HepG2 (cell line): Measurements from ENCODE around the gene DPH3. TPM values are rescaled to one million over a fixed set of nuclear protein-coding genes. Genes with fewer than 3 reads are reported as not detected.

Source experiments
- ESRRA ChIP-seq: sonication (generic); formaldehyde crosslinking; IDR thresholded peaks from 2 replicates; pipeline ENCODE4 v1.5.1; 2020; ENCODE audit warnings: mild to moderate bottlenecking, low read depth, missing genetic modification reagents
- MYC ChIP-seq: sonication (generic); formaldehyde crosslinking; IDR thresholded peaks from 2 replicates; pipeline ENCODE4 v1.9.0; 2021; ENCODE audit warnings: missing genetic modification reagents, borderline replicate concordance
- NPAS2 ChIP-seq: sonication (generic); formaldehyde crosslinking; IDR thresholded peaks from 2 replicates; pipeline ENCODE4 v1.8.0; 2022; ENCODE audit warnings: mild to moderate bottlenecking, missing genetic modification reagents, borderline replicate concordance
- NRL ChIP-seq: sonication (generic); formaldehyde crosslinking; IDR thresholded peaks from 2 replicates; pipeline ENCODE4 v1.5.0; 2020; ENCODE audit warnings: missing genetic modification reagents, mild to moderate bottlenecking, moderate library complexity, borderline replicate concordance
- RORA ChIP-seq: sonication (generic); formaldehyde crosslinking; IDR thresholded peaks from 2 replicates; pipeline ENCODE4 v1.5.0; 2020; ENCODE audit warnings: mild to moderate bottlenecking, missing genetic modification reagents, moderate library complexity
- SALL1 ChIP-seq: sonication (generic); formaldehyde crosslinking; IDR thresholded peaks from 2 replicates; pipeline ENCODE4 v1.8.0; 2022; ENCODE audit warnings: mild to moderate bottlenecking, missing genetic modification reagents
- SMAD3 ChIP-seq: sonication (generic); formaldehyde crosslinking; IDR thresholded peaks from 2 replicates; pipeline ENCODE4 v1.4.0; 2020; ENCODE audit warnings: missing genetic modification reagents
- YEATS2 ChIP-seq: sonication (generic); formaldehyde crosslinking; IDR thresholded peaks from 2 replicates; pipeline ENCODE4 v1.4.0; 2020; ENCODE audit warnings: missing genetic modification reagents, borderline replicate concordance
- ZFP82 ChIP-seq: sonication (generic); formaldehyde crosslinking; IDR thresholded peaks from 2 replicates; pipeline ENCODE4 v1.5.1; 2020; ENCODE audit warnings: mild to moderate bottlenecking, missing genetic modification reagents, borderline replicate concordance
- ZNF468 ChIP-seq: sonication (generic); formaldehyde crosslinking; IDR thresholded peaks from 2 replicates; pipeline ENCODE4 v1.8.0; 2022; ENCODE audit warnings: mild to moderate bottlenecking, moderate library complexity, missing genetic modification reagents
- ZNF547 ChIP-seq: sonication (generic); formaldehyde crosslinking; IDR thresholded peaks from 2 replicates; pipeline ENCODE4 v1.5.1; 2020; ENCODE audit warnings: mild to moderate bottlenecking, missing genetic modification reagents
- ZNF564 ChIP-seq: sonication (generic); formaldehyde crosslinking; IDR thresholded peaks from 2 replicates; pipeline ENCODE4 v1.8.1; 2023; ENCODE audit warnings: mild to moderate bottlenecking, missing genetic modification reagents
- ZNF605 ChIP-seq: sonication (generic); formaldehyde crosslinking; IDR thresholded peaks from 2 replicates; pipeline ENCODE4 v1.8.0; 2022; ENCODE audit warnings: mild to moderate bottlenecking, missing genetic modification reagents
- ZNF652 ChIP-seq: IDR thresholded peaks from 2 replicates; pipeline ENCODE4 v1.6.1; 2016; ENCODE audit warnings: low read depth, borderline replicate concordance
- polyA plus RNA-seq, 8 experiments: library from polyadenylated mRNA; depleted of rRNA in 3 of 8; stranded (reverse) in 7 of 8; unstranded in 1 of 8; fragments of >200 nt; fragmentation: Illumina TruSeq in 4 of 8; extraction: Trizol in 4 of 8; gene quantifications; 2 replicates each; pipeline versions ENCODE4 v1.2.1 to v1.2.3, GENCODE V29; 2011 to 2016; ENCODE audit warnings: low read depth in 4 of 8, missing spikeins in 1 of 8, mixed read lengths in 1 of 8; ENCODE audit not compliant: insufficient read depth in 1 of 8
- total RNA-seq, 5 experiments: library from RNA; depleted of rRNA; stranded (reverse); fragments of >200 nt; fragmentation: Illumina TruSeq; extraction: Trizol; gene quantifications; 2 replicates each; pipeline ENCODE4 v1.2.3, GENCODE V29; 2016; ENCODE audit warnings: low read depth in 1 of 5
- TF ChIP-seq, protein P1 (sequence below): sonication (generic); formaldehyde crosslinking; IDR thresholded peaks from 2 replicates; pipeline ENCODE4 v1.8.0; 2022; ENCODE audit warnings: missing genetic modification reagents, low read depth, mild to moderate bottlenecking, borderline replicate concordance
- TF ChIP-seq, protein P2 (sequence below): sonication (generic); formaldehyde crosslinking; IDR thresholded peaks from 2 replicates; pipeline ENCODE4 v1.4.0; 2020; ENCODE audit warnings: missing genetic modification reagents
- TF ChIP-seq, protein P3 (sequence below): sonication (generic); formaldehyde crosslinking; IDR thresholded peaks from 2 replicates; pipeline ENCODE4 v1.4.0; 2020; ENCODE audit warnings: missing genetic modification reagents, mild to moderate bottlenecking, borderline replicate concordance
- TF ChIP-seq, protein P4 (sequence below): sonication (generic); formaldehyde crosslinking; IDR thresholded peaks from 2 replicates; pipeline ENCODE4 v1.4.0; 2020; ENCODE audit warnings: missing genetic modification reagents, mild to moderate bottlenecking, borderline replicate concordance
- TF ChIP-seq, protein P5 (sequence below): sonication (generic); formaldehyde crosslinking; conservative IDR thresholded peaks from 2 replicates; pipeline ENCODE4 v1.4.0; 2020; ENCODE audit warnings: missing genetic modification reagents

DPH3 gene
- total and polyA plus RNA-seq, 2 of the 13 experiments (the other 11 are each of a cell fraction or from before 2014, with no cell fraction given): 18.3 to 21.6 TPM

DNA sequence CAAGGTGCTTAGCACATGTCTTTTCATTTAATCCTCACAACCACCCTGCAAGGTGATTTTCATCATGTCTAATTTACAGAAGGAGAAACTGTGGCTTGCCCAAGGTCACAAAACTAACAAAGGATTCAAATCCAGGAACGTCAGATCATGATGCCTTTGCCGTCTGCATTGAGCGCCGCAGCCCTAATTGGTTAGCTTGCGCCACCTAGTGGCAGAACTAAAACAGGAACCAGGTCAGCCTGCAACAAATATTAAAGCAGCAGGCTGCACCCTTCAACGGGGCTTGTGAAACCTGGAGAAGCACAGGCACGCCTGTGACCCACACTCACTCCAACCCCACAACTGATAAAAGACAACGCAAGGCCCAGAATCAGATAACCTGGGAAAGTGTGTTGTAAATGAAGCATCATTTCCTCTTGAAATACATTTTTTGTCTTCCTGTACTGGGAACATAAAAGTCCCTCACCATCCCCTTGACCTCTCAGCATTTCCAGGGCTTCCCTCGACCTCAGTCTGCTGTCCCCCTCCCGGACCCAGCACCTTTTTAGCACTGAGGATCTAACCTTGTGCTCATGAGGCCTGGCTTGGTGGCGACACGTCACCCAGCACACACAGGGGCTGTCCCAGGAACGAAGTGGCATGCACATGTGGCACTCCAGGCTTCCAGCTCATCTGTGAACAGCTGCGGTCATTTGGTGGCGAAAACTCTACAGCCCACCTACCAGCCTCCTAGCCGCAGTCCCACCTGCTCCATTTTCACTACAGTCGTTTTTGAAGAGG lies 17.3 kb downstream of the DPH3 start (continued):
- TF ChIP-seq, protein P1, sequence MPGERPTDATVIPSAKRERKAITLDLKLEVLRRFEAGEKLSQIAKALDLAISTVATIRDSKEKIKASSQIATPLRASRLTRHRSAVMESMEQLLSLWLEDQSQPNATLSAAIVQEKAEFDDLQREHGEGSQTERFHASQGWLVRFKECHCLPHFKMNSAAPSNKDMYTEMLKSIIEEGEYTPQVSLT (CRISPR knock-in tag): no peak
- TF ChIP-seq ZNF652: peak; percentile 21; the same call in 1 of the 2 replicates
- no peak for TF ChIP-seq ESRRA
- no peak for TF ChIP-seq SMAD3 (CRISPR knock-in tag)
- TF ChIP-seq, protein P2, sequence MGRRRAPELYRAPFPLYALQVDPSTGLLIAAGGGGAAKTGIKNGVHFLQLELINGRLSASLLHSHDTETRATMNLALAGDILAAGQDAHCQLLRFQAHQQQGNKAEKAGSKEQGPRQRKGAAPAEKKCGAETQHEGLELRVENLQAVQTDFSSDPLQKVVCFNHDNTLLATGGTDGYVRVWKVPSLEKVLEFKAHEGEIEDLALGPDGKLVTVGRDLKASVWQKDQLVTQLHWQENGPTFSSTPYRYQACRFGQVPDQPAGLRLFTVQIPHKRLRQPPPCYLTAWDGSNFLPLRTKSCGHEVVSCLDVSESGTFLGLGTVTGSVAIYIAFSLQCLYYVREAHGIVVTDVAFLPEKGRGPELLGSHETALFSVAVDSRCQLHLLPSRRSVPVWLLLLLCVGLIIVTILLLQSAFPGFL (CRISPR knock-in tag): no peak
- TF ChIP-seq, protein P3, sequence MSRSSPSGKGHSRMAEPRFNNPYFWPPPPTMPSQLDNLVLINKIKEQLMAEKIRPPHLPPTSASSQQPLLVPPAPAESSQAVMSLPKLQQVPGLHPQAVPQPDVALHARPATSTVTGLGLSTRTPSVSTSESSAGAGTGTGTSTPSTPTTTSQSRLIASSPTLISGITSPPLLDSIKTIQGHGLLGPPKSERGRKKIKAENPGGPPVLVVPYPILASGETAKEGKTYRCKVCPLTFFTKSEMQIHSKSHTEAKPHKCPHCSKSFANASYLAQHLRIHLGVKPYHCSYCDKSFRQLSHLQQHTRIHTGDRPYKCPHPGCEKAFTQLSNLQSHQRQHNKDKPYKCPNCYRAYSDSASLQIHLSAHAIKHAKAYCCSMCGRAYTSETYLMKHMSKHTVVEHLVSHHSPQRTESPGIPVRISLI (CRISPR knock-in tag): no peak
- no peak for TF ChIP-seq RORA (CRISPR knock-in tag)
- no peak for TF ChIP-seq ZNF547
- no peak for TF ChIP-seq NPAS2 (CRISPR knock-in tag)
- TF ChIP-seq SALL1 (CRISPR knock-in tag): peak; percentile 59
- TF ChIP-seq, protein P4, sequence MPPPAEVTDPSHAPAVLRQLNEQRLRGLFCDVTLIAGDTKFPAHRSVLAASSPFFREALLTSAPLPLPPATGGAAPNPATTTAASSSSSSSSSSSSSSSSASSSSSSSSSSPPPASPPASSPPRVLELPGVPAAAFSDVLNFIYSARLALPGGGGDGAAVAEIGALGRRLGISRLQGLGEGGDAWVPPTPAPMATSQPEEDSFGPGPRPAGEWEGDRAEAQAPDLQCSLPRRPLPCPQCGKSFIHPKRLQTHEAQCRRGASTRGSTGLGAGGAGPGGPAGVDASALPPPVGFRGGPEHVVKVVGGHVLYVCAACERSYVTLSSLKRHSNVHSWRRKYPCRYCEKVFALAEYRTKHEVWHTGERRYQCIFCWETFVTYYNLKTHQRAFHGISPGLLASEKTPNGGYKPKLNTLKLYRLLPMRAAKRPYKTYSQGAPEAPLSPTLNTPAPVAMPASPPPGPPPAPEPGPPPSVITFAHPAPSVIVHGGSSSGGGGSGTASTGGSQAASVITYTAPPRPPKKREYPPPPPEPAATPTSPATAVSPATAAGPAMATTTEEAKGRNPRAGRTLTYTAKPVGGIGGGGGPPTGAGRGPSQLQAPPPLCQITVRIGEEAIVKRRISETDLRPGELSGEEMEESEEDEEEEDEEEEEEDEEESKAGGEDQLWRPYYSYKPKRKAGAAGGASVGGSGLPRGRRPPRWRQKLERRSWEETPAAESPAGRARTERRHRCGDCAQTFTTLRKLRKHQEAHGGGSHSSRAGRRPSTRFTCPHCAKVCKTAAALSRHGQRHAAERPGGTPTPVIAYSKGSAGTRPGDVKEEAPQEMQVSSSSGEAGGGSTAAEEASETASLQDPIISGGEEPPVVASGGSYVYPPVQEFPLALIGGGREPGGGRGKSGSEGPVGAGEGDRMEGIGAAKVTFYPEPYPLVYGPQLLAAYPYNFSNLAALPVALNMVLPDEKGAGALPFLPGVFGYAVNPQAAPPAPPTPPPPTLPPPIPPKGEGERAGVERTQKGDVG (CRISPR knock-in tag): no peak
- TF ChIP-seq YEATS2 (CRISPR knock-in tag): peak; percentile 26; the same call in 1 of the 2 replicates
- TF ChIP-seq, protein P5, sequence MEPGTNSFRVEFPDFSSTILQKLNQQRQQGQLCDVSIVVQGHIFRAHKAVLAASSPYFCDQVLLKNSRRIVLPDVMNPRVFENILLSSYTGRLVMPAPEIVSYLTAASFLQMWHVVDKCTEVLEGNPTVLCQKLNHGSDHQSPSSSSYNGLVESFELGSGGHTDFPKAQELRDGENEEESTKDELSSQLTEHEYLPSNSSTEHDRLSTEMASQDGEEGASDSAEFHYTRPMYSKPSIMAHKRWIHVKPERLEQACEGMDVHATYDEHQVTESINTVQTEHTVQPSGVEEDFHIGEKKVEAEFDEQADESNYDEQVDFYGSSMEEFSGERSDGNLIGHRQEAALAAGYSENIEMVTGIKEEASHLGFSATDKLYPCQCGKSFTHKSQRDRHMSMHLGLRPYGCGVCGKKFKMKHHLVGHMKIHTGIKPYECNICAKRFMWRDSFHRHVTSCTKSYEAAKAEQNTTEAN (CRISPR knock-in tag): no peak
- TF ChIP-seq ZNF564 (CRISPR knock-in tag): no peak
- TF ChIP-seq NRL (CRISPR knock-in tag): peak; percentile 54; the same call in 1 of the 2 replicates
- TF ChIP-seq ZFP82 (CRISPR knock-in tag): no peak
- peak; percentile 63; the same call in 1 of the 2 replicates for TF ChIP-seq MYC
- TF ChIP-seq ZNF605 (CRISPR knock-in tag): peak; percentile 41; the same call in 1 of the 2 replicates
- no peak for TF ChIP-seq ZNF468 (CRISPR knock-in tag)
